Measurements from ENCODE around the gene TK2.

DNA sequence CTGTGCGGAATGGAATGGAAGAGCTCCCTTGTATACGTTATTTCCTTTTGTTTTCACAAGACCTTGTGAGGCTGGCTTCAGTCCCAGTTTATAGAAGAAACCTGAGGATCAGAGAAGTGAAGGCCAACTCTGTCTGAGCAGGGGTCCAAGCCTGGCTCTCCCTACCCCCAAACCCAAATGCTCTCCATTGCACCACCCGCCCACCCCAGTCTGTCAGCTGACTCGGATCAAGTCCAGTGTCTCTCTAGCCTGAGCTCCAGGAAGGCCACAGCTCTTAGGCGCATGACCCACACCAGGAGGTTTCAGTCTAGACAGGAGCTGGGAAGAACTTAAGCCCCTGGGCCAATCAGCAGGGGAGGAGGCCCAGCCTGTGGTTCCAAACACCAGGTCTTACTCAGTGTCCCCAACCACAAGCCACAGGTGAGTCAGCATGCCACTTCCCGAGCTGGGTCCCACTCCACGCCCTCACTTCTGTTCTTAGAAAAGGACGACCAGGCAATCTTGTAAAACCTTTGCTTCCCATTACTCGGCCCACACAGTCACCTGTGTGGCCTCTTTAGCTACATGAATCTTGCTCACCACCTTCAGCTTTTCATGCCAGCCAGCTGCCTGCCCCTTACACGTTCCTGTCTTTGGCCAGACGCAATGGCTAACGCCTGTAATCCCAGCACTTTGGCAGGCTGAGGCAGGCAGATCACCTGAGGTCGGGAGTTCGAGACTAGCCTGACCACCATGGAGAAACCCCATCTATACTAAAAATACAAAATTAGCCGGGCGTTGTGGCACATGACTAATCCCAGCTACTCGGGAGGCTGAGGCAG, 27.8 kb downstream of the TK2 start:
- TF ChIP-seq, protein P1, sequence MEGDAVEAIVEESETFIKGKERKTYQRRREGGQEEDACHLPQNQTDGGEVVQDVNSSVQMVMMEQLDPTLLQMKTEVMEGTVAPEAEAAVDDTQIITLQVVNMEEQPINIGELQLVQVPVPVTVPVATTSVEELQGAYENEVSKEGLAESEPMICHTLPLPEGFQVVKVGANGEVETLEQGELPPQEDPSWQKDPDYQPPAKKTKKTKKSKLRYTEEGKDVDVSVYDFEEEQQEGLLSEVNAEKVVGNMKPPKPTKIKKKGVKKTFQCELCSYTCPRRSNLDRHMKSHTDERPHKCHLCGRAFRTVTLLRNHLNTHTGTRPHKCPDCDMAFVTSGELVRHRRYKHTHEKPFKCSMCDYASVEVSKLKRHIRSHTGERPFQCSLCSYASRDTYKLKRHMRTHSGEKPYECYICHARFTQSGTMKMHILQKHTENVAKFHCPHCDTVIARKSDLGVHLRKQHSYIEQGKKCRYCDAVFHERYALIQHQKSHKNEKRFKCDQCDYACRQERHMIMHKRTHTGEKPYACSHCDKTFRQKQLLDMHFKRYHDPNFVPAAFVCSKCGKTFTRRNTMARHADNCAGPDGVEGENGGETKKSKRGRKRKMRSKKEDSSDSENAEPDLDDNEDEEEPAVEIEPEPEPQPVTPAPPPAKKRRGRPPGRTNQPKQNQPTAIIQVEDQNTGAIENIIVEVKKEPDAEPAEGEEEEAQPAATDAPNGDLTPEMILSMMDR (IDR thresholded peaks at IDR 0.05; ENCODE audit: insufficient read depth, low read length, poor library complexity, severe bottlenecking): no peak
- TF ChIP-seq EZH2phosphoT487 (conservative IDR thresholded peaks at IDR 0.05; ENCODE audit: low read length): no peak
